Vagina (tissue), 2 donors: ENCODE results near the gene HOXD3.

Experiments used
- POLR2AphosphoS5 ChIP-seq, 2 donors: sonication (generic); formaldehyde crosslinking; IDR thresholded peaks; one replicate each; pipeline ENCODE4 v1.9.0; 2017; ENCODE audit warnings: antibody characterized with exemption in 2 of 2, mild to moderate bottlenecking in 2 of 2, low read depth in 1 of 2; ENCODE audit not compliant: insufficient read depth in 1 of 2
- TF ChIP-seq, protein P1 (sequence below), 3 experiments: fragments of 450-650 bp in 2 of 3; fragments of 200-600 bp in 1 of 3; sonication (generic) in 1 of 3; IDR thresholded peaks; one replicate each; pipeline ENCODE4 v1.5.1; 2017 to 2019; ENCODE audit warnings: antibody characterized with exemption in 3 of 3, mild to moderate bottlenecking in 2 of 3, moderate library complexity in 2 of 3

DNA sequence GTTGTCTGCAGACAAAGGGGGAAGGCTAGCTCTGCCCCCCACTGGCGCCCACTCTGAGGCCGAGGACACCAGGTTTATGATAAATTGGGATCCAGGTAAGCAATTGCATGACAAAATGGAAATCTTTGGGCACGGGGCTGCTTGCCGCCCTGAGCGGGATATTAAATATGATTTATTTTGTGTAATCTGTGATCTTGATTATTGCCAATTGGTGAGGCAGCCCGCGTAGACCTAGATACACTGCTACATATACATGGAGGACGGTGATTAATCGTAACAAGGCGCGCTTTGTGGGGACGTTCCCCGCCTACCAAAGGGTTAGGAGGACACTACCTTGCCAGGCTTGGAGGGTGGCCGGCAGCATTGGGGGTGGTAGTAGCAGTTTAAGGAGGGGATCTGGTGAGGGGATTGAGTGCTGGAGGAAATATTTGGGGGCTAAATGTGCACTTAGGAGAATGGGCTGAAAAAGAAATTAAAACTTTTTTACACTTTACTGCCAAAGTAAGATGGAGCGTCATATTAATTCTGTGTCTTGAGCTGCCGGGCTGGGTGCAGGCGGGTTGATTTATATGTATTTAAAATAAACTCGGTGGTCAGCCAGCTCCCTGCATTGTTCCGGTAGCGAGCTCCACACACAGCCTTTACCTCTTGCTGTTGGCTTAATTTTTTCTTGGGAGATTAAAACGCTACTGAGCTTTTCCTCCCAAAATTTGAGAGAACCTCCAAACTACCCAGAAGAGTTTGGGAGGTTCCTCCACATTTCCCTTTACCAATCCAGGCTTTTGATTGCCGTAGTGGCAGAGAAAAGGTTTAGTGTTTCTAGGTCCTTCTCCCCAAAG, 4.1 kb downstream of the HOXD3 start:
- TF ChIP-seq, protein P1, sequence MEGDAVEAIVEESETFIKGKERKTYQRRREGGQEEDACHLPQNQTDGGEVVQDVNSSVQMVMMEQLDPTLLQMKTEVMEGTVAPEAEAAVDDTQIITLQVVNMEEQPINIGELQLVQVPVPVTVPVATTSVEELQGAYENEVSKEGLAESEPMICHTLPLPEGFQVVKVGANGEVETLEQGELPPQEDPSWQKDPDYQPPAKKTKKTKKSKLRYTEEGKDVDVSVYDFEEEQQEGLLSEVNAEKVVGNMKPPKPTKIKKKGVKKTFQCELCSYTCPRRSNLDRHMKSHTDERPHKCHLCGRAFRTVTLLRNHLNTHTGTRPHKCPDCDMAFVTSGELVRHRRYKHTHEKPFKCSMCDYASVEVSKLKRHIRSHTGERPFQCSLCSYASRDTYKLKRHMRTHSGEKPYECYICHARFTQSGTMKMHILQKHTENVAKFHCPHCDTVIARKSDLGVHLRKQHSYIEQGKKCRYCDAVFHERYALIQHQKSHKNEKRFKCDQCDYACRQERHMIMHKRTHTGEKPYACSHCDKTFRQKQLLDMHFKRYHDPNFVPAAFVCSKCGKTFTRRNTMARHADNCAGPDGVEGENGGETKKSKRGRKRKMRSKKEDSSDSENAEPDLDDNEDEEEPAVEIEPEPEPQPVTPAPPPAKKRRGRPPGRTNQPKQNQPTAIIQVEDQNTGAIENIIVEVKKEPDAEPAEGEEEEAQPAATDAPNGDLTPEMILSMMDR (IDR thresholded peaks at IDR 0.05): no peak
- no peak for TF ChIP-seq POLR2AphosphoS5 (IDR thresholded peaks at IDR 0.05; ENCODE audit: insufficient read depth in 1 of 2, low read depth in 1 of 2)
